Measurements from ENCODE around the gene DUSP6. TPM values are rescaled to one million over a fixed set of nuclear protein-coding genes. Genes with fewer than 3 reads are reported as not detected.

DUSP6 gene
- total RNA-seq, 4 donors from 2014 or later: 33.1 to 71.0 (median 46.7) TPM

GRCh38 chr12:89350260-89350629, 2.1 kb downstream of the DUSP6 start:
- Histone ChIP-seq H3K4me3 (peak overlapping the region; percentile 56 to 82 (median 77)), H3K4me1 (peaks cover 0 to 40% (median 13%) of the 10 kb centered on the region in 4 donors), H3K9me3 (no peaks in the 10 kb centered on the region), H3K27ac (peak overlapping the region; percentile 89 to 99 (median 96)), H3K36me3 (peaks cover 0 to 12% (median 0%) of the 10 kb centered on the region in 3 donors), H3K27me3 (no peaks in the 10 kb centered on the region)
- TF ChIP-seq POLR2A (IDR thresholded peaks at IDR 0.05) (no peak), CTCF (IDR thresholded peaks at IDR 0.05) (no peak)
- no peak for DNase-seq

- H3K27ac ChIP-seq: peak overlapping the region; percentile 89 to 99 (median 96)
- no peak for DNase-seq
- no peak for TF ChIP-seq CTCF (IDR thresholded peaks at IDR 0.05)
- peak; percentile 9 to 33 for TF ChIP-seq POLR2A (IDR thresholded peaks at IDR 0.05)
- no peaks in the 10 kb centered on the region for H3K27me3 ChIP-seq
- H3K4me1 ChIP-seq: peaks cover 0 to 40% (median 11%) of the 10 kb centered on the region in 4 donors
- H3K36me3 ChIP-seq: peaks cover 0 to 12% (median 0%) of the 10 kb centered on the region in 3 donors
- H3K9me3 ChIP-seq: no peaks in the 10 kb centered on the region
- peak overlapping the region; percentile 56 to 82 (median 77) for H3K4me3 ChIP-seq
Observed at GRCh38 chr12:89349814-89350213, 2.5 kb downstream of the DUSP6 start.

GRCh38 chr12:89348894-89349699, 3.2 kb downstream of the DUSP6 start:
- Histone ChIP-seq H3K4me3 (peak overlapping the region; percentile 15 to 81 (median 64)), H3K27me3 (no peaks in the 10 kb centered on the region), H3K9me3 (no peaks in the 10 kb centered on the region), H3K4me1 (peaks cover 0 to 44% (median 11%) of the 10 kb centered on the region in 4 donors), H3K36me3 (peaks cover 0 to 12% (median 0%) of the 10 kb centered on the region in 3 donors), H3K27ac (peak overlapping the region in 3 of 4 donors; percentile 89 to 99 (median 99))
- TF ChIP-seq CTCF (IDR thresholded peaks at IDR 0.05) (no peak), POLR2A (IDR thresholded peaks at IDR 0.05) (peak in 1 of 2 donors; percentile 12)
- DNase-seq: no peak

- DNase-seq: no peak
- H3K27ac ChIP-seq: peak overlapping the region in 3 of 4 donors; percentile 35 to 62 (median 55)
- TF ChIP-seq CTCF (IDR thresholded peaks at IDR 0.05): no peak
- peak overlapping the region in 2 of 4 donors; percentile 2 to 18 for H3K4me3 ChIP-seq
- no peaks in the 10 kb centered on the region for H3K27me3 ChIP-seq
- peaks cover 0 to 12% (median 0%) of the 10 kb centered on the region in 3 donors for H3K36me3 ChIP-seq
- peaks cover 0 to 44% (median 11%) of the 10 kb centered on the region in 4 donors for H3K4me1 ChIP-seq
- H3K9me3 ChIP-seq: no peaks in the 10 kb centered on the region
Observed at GRCh38 chr12:89347325-89347829, 4.9 kb downstream of the DUSP6 start.

- peak in 1 of 3 donors; percentile 56 for DNase-seq
- H3K36me3 ChIP-seq: peaks cover 0 to 12% (median 0%) of the 10 kb centered on the region in 3 donors
- H3K27me3 ChIP-seq: no peaks in the 10 kb centered on the region
- peaks cover 0 to 44% (median 11%) of the 10 kb centered on the region in 4 donors for H3K4me1 ChIP-seq
- TF ChIP-seq CTCF (IDR thresholded peaks at IDR 0.05) (no peak), POLR2A (IDR thresholded peaks at IDR 0.05) (no peak)
- no peaks in the 10 kb centered on the region for H3K9me3 ChIP-seq
- H3K4me3 ChIP-seq: peak overlapping the region in 2 of 4 donors; percentile 18 to 24
- H3K27ac ChIP-seq: peak overlapping the region in 3 of 4 donors; percentile 35 to 62 (median 55)
Observed at GRCh38 chr12:89346741-89347324, 5.5 kb downstream of the DUSP6 start.

All from Peyer's patch (tissue), 4 donors.